HG02571 (cell line): ENCODE results near the gene SOX5.
"Not testable (repeated sequence)": the region's sequence is repeated elsewhere in the genome, so short reads cannot be mapped to it uniquely, and the experiment has no call there.

Experiments used
- ATAC-seq: cut with Tn5 transposase; IDR thresholded peaks from one replicate; pipeline ENCODE4 v1.9.1; 2021; ENCODE audit warnings: mild to moderate bottlenecking, moderate library complexity; ENCODE audit not compliant: unreplicated experiment

The SOX5 gene

DNA sequence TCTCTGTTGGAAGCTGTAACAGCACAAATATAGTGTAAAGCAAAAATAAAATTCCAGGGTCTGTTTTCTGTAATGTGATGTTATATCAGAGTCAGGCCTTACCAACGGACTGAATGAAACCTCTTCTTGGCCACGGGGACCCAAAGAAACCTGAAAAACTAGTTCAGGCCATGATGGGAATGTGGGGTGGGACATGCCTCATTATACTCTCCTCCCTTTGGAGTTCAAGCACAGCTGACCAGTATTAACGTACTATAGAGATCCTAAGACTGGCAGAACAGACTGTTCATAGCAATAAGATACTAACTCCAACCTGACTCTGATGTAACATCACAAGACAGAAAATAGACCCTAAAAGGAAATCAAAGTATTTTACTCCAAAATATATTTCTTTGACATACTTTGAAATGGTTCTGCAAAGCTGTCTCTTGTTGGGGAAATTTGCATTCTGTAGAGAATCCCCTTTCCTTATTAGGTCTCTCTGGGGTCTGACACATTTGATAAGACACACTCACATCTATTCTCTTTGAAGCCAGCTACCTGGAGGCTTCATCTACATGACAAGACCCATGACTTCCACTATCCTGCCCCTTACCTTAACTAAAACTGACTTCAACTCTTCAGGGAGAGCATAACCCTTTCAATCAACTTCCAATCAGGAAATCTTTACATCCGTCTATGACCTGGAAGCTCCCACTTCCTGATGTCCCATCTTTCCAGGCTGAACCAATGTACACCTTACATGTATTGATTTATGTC is 444.6 kb downstream of the SOX5 start:
- ATAC-seq: no peak

DNA sequence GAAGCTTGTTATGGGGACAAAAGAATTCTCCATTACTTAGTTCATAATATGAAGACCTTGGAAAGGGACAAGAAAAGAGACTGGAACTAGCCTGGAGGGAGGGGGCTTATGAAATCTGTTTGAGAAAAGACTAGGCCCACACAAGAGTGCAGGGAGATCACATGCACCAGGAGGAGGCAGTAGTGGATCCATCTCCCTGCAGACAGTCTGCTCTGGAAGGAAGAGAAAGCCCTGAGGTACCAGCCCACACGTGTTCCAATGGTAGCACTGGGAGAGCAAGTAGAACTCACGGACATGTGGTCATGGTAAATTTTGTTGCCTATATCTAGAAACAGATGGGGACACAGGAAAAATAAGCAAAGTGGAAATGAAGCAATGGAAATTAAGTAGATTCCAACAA is 445.4 kb downstream of the SOX5 start:
- no peak for ATAC-seq

GRCh38 chr12:23503544-23503943 is 445.9 kb downstream of the SOX5 start:
- no peak for ATAC-seq

GRCh38 chr12:23502259-23502658 is 447.2 kb downstream of the SOX5 start:
- no peak for ATAC-seq

GRCh38 chr12:23495472-23495871 is 454.0 kb downstream of the SOX5 start:
- ATAC-seq: no peak

GRCh38 chr12:23493672-23494071 is 455.8 kb downstream of the SOX5 start:
- ATAC-seq: no peak

- ATAC-seq: not testable (repeated sequence)
These were observed 458.4 kb downstream of the SOX5 start for GRCh38 chr12:23491029-23491428.

GRCh38 chr12:23488130-23488529 is 461.3 kb downstream of the SOX5 start:
- ATAC-seq: no peak

- no peak for ATAC-seq
These were observed 465.2 kb downstream of the SOX5 start for GRCh38 chr12:23484238-23484637.

- no peak for ATAC-seq
These were observed 466.9 kb downstream of the SOX5 start for GRCh38 chr12:23482571-23482970.
